ENCODE results near the gene ACER3.
"Not testable (repeated sequence)": the region's sequence is repeated elsewhere in the genome, so short reads cannot be mapped to it uniquely, and the experiment has no call there.

GRCh38 chr11:76821396-76821795 lies 39.3 kb upstream of the ACER3 start:
- not testable (repeated sequence) for TF ChIP-seq CTCF, POLR2A, EP300 (IDR thresholded peaks at IDR 0.05)
